GM12872 (cell line): ENCODE measurements around the gene VEGFC.

Experiments
- CTCF ChIP-seq: IDR thresholded peaks from 3 replicates; pipeline ENCODE4 v1.5.1; 2011; ENCODE audit warnings: low read depth, mild to moderate bottlenecking, low read length, moderate library complexity; ENCODE audit not compliant: insufficient read depth

Gene VEGFC

GRCh38 chr4:176758731-176759130 lies 34.0 kb downstream of the VEGFC start:
- TF ChIP-seq CTCF, result no peak

GRCh38 chr4:176758323-176758722 lies 34.4 kb downstream of the VEGFC start:
- no peak for TF ChIP-seq CTCF

GRCh38 chr4:176755613-176756012 lies 37.1 kb downstream of the VEGFC start:
- no peak for TF ChIP-seq CTCF

GRCh38 chr4:176755001-176755400 lies 37.7 kb downstream of the VEGFC start:
- TF ChIP-seq CTCF, result no peak

- no peak for TF ChIP-seq CTCF
These were observed 39.7 kb downstream of the VEGFC start for GRCh38 chr4:176753049-176753448.

DNA sequence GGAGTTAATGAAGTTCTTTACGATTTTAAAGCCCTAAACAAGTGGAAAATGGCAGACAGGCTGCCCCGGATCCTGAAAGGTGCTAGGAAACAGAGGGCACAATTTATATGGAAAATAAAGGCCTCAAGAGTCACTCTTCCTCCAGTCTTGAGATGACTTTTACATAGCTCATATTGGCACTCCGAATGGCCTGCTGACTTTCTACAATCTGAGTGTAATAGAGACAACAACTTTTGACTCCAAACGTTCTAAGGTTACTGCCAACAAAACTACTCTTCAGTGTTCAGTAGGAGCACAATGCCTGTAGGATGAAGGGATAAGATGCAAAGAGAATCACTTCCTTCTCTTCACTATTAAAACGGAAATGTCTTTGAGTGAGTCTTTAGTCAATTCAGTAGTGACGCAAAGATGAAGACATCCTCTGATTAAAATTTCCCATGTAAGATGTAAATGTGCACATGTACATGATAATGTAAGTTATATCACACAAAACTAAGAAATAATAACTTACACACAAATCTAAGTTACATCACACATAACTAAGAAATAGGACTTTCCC lies 40.5 kb downstream of the VEGFC start:
- TF ChIP-seq CTCF, result no peak

DNA sequence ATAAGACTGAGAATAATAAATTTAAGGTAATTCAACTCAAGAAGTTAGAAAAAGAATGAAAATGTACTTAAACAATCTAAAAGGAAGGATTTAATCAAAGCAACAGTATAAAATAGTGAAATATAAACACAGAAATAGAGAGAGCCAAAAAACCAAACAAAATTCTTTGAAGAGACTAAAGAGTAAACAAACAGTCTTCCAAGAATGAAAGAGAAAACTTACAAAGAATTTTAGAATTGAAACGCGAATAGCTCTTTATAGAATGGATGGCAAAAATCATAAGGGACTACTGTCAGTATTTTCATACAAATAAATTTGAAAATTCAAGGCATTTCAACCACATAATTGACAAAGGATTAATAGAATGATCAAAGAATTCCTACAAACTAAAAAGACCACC lies 41.7 kb downstream of the VEGFC start:
- no peak for TF ChIP-seq CTCF
